HG02943 (cell line): ENCODE data around the gene GTPBP1.

Experiments
- ATAC-seq: cut with Tn5 transposase; IDR thresholded peaks from one replicate; pipeline ENCODE4 v1.9.1; 2021; ENCODE audit warnings: mild to moderate bottlenecking, low read depth, moderate library complexity; ENCODE audit not compliant: unreplicated experiment

The GTPBP1 gene

DNA sequence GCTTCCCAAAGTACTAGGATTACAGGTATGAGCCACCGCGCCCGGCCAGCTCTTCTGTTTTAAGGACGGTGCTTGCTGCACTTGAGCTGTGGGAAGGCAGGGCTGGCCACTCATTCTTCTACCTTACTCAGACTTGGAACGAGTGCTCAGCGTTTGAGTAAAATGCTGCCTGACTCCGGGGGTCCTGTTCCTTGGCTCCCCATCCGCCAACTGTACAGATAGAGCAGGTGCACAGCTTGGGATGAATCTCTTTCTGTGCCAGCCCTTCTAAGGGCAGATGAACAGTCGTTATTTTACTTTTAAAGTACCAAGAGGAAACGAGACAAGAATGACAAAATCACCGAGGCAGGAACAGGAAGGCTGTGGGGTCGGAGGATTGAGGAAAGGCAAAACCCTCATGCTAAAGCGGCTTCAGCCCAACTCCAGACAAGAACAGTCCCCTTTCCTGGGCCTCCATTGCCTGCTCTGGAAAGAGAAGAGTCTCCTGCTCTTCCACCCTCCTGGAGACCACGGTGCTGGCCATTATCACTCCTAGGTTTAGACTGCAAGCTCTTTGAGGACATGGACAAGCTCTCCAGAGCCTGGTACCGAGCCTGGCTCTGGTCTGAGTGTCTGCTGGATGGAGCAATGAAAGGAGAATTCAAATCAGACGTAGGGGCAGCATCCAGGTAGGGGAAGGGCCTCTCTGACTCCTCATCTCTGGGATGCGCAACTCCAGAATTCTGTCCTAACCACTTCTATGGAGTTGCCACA, 51.1 kb downstream of the GTPBP1 start:
- ATAC-seq: no peak

DNA sequence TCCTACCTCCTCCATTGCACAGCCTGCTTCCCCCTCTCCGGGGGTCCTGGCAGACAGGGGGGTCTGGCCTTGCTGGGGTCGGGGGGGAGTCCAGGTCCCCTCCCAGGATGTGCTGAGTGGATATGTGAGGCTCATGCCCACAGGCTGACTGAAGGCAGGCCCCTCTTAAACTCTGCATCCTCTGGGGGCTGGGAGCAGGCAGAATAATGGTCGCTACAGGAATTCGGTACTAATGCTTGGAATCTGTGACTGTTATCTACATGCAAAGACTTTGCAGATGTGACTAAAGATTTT, 51.7 kb downstream of the GTPBP1 start:
- ATAC-seq: no peak

DNA sequence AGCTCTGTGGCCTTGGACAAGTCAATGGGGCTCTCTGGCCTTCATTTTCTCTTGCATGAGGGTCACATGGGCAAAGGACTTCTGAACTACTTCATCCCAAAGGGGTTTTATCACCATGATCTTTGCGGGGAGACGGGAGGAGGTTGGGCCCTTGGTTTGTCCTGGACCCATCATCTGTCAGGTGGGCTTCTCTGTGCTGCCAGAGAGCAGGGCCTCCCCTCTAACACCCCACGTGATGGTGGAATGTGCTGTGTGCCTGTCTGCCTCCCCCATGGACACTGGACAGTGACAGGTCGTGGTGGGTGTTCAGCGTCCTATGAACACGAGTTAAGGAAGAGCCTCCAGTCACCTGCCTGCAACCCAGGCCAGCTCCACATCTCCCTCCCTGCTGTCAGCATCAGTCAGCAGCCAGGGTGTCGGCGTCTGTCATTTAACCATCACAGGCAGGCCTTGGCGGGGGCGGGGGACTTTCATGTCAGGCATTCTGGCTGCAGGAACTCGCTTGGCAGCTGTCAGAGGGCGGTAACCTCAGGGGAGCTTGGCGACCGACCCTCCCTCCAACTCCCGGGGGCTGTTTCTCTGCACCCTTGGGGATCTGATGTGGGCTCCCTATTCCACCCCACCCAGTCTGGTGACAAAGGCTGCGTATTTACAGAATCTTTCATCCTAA, 52.7 kb downstream of the GTPBP1 start:
- no peak for ATAC-seq

DNA sequence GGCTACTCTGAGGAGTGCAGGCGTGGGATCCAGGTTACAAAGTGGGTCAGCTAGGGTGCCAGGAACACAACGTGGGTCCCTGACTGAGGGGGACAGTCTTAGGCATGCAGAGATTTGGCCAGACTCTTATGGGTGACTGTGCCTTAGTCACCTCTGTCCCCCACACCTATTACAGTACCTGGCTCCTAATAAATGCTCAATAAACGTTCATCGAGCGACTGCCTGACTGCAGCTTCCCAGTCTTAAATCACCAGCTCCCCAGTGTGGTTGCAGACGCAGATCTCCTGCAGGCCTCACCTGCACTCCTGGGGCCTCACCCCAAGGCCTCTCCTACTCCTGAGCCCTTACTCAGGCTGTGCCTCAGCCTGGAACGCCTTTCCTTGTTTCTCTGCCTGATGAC, 53.3 kb downstream of the GTPBP1 start:
- ATAC-seq: no peak

DNA sequence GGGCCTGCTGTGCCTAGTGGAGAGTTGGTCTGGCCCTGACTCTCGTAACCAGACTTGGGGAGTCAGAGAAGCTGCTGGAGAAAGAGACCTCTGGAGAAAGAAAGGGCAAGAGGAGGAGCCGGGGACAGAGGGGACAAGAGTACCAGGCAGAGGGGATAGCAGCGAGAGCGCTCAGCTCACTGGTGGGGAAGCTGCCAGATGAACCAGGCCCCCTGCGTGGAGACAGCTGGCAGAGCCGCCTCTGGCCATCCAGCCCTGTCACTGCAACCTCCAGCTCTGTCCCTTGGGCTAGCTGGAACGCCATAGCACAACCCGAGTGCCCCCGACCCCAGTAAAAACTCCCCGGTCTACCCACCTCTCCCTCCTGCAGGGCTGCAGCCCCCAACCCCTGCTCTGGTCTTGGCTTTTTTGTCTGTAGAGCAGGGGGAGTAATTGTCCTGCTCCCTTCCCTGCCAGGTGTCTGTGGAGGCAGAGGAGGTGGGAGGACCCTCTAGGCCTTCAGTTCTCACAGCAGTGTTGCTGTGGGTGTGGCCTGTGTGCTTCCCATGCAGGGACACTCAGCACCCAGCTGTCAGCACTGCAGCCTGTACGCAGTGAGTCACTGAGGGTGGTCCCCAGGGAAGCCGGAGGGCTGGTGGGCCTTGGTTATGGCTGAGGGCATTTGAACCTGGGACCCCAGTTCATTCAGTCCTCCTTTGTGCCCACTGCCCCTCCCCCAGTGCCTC, 54.9 kb downstream of the GTPBP1 start:
- no peak for ATAC-seq

DNA sequence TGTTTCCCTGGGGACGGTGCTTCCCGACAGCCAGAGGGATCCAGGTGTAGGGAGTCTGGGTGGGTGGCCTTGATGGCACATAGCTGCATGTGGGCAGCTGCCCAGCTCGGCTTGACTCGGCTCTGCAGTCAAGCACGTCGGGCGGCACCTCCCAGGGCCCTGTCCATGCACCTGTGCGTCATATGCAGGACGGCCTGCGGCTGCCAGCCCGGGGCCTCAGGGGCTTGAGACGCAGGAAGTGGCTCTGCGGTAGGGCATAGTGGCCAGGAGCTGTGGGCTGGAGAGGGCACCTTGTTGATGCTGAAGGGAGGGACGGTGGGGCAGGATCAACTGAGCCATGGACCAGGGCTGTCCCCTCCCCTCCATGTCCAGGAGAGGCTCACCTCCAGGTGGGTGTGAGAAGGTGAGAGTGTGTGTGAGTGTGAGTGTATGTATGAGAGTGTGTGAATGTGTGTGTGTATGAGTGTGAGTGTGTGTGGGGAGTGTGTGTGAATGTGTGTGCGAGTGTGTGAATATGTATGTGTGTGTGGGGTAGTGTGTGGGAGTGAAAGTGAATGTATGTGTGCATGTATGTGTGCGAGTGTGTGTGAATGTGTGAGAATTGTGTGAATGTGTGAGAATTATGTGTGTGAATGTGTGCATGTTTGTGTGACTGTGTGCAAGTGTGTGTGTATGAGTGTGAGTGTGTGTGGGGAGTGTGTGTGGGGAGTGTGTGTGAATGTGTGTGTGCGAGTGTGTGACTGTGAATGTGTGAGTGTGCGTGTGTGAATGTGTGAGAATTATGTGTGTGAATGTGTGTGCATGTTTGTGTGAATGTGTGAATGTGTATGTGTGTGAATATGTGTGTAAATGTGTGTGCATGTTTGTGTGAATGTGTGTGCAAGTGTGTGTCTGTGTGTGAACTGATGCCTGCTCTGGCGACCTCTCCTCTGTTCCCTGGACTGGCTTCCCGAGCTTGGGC, 55.7 kb downstream of the GTPBP1 start:
- no peak for ATAC-seq

DNA sequence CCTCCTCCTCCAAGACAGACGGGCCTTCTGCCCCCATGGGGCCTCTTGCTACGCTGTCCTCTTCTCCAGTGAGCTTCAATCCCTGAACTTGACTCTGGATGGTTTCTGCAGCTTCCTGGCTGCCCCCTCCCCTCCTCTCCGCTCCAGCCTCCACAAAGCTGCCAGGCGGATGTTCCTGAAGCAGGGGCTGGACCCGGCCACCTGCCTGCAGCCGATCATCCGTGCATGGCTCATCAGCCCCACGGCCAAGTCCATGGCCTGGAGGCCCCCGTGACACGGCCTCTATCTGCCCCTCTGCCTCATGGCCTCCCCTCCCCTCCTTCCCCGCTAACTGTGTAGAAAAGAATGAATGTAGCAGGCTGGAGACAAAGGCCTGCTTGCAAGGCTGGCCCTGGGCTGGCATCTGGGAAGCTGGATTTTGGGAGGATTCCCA, 56.8 kb downstream of the GTPBP1 start:
- ATAC-seq: no peak

DNA sequence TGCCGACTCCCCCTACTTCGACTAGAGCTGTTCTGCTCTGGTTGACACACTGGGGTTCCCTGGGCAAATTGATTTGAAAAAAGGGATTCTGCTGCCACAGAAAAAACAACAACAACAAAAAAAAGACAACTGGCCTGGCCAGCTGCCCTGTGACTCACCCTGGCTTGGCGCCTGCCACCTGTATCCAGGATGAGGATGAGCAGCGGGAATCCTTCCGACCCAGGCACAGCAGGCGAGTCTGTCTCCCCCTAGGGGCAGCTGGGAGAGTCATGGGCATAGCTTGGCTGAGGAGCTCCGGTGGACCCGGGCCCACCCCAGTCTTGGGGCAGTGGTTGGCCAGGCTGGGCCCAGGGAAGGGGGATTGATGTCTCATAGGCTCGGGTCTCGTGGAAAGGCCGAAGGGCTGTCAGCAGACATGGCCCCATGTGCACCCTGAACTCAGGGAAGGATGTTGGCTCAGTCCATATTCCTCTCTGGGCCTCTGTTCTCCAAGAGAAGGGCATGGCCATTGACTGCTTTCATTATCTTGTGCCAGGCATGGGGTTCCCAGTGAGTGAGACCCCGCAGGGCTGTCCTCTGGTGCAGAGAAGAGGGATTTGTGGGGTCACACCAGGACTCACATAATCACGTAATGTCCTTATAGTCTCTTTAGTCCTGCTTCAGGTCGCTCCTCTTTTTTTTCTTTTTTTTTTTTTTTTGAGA, 60.5 kb downstream of the GTPBP1 start:
- ATAC-seq: no peak

DNA sequence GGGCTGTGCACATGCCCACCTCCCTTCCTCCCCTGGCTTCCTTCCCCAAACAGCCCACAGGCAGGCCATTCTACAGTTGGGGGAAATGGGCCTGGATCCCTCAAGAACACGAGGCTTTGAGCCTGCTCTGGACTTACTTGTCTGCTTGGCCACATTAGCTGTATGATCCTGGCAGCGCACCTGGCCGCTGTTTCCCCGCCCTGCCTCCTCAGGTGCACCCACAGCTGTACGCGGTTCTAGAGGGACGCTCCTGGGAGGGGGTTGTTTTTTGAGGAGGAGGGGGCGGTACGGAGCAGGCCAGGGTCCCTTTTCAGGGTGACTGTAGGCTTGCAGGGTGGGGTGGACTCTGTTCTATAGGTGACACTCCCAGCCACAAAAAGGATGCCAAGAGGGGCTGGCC, 61.6 kb downstream of the GTPBP1 start:
- no peak for ATAC-seq

DNA sequence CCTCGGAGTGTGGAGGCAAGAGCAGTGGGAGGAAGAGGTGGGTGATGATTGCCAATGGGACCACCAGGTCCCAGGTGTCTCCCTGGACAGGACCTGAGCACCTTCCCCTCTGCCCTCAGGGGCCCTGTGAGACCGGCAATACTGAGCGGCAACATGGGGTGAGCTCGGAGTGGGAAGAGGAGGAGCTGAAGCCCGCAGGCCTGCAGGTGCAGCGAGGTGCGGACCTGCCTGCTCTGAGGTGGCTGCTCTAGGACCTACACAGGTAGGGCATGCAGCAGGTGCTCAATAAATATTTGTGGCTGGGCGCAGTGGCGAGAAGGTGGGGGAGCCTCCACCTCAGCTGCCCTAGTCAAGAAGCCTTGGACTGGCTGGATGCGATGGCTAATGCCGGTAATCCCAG, 62.3 kb downstream of the GTPBP1 start:
- no peak for ATAC-seq

DNA sequence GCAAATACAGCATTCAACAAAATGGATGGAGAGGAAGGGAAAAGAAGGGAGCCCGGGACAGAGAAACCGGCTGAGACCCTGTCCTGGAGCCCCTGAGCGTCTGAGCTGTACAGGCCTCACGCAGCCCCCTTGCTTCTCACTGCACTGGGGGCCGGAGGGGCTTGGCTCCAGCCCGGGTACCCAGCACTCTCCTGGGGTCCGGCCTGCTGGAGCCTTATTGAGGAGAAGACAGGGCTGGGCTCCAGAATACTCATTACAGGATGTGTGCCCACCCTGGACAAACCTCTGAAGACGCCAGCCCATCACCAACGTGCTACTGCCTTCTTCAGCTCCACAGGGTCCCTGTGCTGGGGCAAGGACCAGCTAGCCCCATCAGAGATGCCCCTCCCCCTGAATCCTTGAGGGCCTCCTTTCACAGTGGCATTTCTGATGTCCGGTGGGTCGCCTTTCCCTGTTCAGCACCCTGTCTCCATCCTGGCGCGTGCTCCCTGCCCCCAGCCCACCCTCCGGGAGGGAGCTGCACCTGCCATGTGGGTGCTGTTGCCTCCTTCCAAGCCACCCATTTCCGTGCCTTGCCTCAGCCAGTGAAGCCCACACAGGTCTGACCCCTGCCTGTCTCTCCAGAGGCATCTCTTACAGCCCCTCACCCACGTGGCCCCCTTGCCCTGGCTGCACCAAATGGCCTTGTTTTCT, 64.7 kb downstream of the GTPBP1 start:
- no peak for ATAC-seq

DNA sequence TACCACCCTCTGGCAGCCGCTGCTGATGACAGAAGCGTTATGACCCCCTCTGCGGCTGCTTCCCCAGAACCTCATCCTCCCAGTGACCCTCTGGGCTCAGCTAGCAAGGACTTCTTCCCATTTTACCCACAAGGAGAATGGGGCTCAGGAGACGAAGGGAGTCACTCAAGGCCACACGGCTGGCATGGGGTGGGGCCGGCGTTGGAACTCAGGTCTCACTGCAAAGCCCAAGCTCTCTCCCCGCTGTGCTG, 66.8 kb downstream of the GTPBP1 start:
- no peak for ATAC-seq

DNA sequence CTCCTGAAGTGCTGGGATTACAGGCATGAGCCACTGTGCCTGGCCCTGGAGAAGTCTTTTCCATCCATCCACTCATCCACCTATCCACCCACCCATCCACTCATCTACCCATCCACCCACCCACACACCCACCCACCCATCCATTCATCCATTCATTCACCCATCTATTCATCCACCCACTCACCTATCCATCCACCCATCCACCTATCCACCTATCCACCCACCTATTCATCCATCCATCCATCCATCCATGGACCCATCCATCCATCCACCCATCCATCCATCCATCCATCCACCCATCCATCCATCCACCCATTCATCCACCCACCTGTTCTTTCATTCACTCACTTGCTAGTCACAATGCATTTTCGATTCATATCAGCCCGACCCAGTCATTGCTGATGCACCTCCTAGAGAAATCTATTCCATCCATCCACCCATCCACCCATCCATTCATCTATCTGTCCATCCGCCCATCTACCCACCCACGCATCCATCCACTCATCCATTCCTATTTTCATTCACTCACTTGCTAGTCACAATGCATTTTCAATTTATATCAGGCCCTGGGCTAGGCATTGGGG, 67.7 kb downstream of the GTPBP1 start:
- no peak for ATAC-seq

DNA sequence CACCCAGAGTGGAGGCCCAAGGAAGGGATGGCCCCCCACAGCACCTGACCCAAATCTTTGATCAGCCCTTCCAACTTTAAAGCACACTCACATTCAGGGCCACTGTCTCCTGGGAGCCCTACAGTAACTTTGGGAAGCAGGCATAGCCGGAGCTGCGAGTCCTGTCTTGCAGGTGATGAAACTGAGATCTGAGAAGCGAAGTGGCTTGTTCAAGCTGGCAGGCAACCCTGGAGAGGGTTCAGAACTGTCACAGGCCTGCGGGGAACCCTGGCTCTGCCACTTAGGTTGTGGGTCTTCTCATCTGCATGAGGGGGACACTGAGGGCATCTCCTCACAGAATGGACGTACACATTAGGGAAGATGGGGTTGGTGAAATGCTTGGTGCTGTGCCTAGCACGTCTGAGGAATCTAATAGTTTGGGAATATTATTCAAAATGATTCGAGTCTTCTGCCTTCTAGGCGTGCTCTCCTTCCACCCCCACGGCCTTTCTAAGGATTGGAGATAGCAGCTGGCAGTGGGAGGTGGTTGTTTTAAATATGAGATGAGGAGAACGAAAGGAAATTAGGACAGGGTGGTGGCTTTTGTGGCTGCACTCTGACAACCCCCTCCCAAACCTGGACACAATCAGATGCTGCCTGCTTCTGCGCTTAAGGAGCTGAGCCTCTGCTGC, 68.9 kb downstream of the GTPBP1 start:
- ATAC-seq: no peak

DNA sequence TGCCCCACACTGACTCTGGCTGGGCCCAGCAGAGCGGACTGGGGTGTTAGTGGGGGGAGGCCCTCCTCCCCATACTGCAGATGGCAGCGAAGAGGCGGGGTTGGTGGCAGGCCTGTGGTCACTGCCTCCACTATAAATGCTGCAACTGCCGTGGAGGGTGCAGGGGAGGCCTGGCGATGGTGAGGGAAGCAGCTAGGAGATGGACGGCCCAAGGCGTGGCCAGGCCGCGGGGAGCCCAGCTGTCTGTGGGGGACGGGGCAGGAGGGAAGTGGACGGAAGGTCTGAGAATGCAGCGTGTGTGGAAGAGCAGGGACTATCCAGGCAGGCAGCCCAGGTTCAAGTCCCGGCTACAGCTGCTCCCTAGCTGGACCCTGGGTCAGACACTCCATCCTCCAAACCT, 69.9 kb downstream of the GTPBP1 start:
- no peak for ATAC-seq

DNA sequence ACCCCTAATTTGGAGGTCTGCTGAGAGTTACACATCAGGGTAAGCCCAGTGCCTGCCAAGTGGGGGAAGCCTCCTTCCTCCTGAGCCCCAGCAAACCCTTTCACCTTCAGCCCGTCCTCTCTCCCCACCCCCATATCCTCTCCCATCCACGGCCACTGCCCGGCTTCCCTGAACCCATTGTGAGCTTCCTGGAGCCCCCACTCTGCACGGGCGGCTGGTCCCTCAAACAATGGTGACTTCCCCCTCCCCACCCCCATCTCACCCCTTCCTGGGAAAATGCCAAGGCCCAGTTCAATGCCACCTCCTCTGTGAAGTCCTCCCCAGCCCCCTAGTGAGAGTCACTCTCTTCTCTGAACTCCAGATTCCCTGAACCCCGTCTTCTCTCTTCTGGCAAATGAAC, 70.3 kb downstream of the GTPBP1 start:
- no peak for ATAC-seq

DNA sequence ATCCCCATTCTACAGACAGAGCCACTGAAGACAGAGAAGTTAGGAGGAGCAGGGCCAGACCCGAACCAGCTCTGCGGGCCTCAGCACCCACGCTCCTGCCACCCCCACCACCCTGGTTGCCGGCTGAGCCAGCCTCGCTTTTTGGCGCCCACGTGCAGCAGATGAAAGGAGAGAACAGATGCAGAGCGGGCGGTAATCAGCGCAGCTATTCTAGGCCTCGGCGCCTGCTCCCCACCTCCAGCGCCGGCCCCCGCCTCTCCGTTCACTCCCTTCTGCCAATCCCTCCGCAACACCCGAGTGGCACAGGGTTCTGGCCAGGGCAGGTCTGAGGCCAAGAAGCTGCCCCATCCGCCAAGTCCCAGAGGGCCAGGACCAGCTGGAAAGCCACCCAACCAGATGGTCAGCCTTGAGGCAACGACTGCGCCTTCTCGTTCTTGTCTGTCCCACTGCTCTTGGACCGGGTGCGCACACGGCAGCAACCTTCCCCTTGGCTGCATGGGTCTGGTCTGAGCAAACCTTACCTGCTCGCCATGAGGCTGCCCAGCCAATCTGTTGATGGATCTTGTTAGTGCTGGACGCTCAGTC, 71.4 kb downstream of the GTPBP1 start:
- no peak for ATAC-seq

DNA sequence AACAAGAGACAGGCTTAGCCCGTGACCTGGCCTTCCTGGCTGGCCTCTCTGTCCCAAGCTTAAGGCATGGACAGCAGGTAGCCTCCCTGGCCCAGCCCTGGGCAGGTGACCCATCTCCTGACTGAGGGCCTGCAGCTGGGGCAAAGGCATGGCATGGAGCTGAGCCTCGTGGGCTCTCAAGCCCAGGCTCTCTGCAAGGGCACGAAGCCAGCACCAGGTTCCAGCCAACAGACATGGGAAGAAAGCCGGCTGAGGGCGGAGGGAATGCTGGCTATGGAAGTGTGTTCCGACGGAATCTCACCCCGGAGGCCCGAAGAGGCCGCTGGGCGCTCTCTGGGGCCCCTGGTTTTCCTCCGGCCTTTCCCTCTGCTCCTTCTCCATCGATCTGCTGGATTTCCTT, 75.3 kb downstream of the GTPBP1 start:
- no peak for ATAC-seq
